Colonic mucosa (tissue), 4 donors: ENCODE results near the gene ZNF239. TPM values are rescaled to one million over a fixed set of nuclear protein-coding genes. Genes with fewer than 3 reads are reported as not detected.

ENCODE experiments used
- DNase-seq: peaks from one replicate; pipeline ENCODE4 v3.0.0-alpha.2; 2020
- H3K27ac ChIP-seq: fragments of 200-600 bp; one replicate; pipeline ENCODE4 v1.8.0; 2021
- H3K27me3 ChIP-seq: fragments of 200-600 bp; one replicate; pipeline ENCODE4 v1.8.0; 2021
- H3K36me3 ChIP-seq: fragments of 200-600 bp; one replicate; pipeline ENCODE4 v1.8.0; 2021
- H3K4me1 ChIP-seq: fragments of 200-600 bp; one replicate; pipeline ENCODE4 v1.8.0; 2021; ENCODE audit warnings: mild to moderate bottlenecking
- H3K4me3 ChIP-seq: fragments of 200-600 bp; one replicate; pipeline ENCODE4 v1.8.0; 2021
- H3K9ac ChIP-seq, 2 donors: one replicate each; pipeline ENCODE4 v1.7.0; 2013; ENCODE audit warnings: control low read depth in 2 of 2, low read depth in 2 of 2, low read length in 2 of 2
- H3K9me3 ChIP-seq: fragments of 200-600 bp; one replicate; pipeline ENCODE4 v1.8.0; 2021
- intact Hi-C: fragments of 100-400 bp; cut with DNase I; formaldehyde crosslinking; loops from one replicate; pipeline ENCODE4 v1.14.1; 2022
- total RNA-seq, 2 donors: library from RNA; stranded (reverse); fragmentation: NEBNext Ultra II Directional in 1 of 2; extraction: Animal tissue kit (Norgen Biotek cat#: 25700) in 1 of 2; gene quantifications; one replicate each; pipeline ENCODE4 v1.2.1, GENCODE V29; 2021
- TF ChIP-seq, protein P1 (sequence below): fragments of 200-600 bp; IDR thresholded peaks from one replicate; pipeline ENCODE4 v1.8.0; 2022; ENCODE audit warnings: antibody characterized with exemption, mild to moderate bottlenecking
- donor health status: healthy.
- donor health status: DM: no; HTN: no; CAD: no.
- donor health status: DM: no; HTN: no; CAD: no.

Gene ZNF239
- 1 to 10 TPM; 1.2 to 1.9 TPM for total RNA-seq

DNA sequence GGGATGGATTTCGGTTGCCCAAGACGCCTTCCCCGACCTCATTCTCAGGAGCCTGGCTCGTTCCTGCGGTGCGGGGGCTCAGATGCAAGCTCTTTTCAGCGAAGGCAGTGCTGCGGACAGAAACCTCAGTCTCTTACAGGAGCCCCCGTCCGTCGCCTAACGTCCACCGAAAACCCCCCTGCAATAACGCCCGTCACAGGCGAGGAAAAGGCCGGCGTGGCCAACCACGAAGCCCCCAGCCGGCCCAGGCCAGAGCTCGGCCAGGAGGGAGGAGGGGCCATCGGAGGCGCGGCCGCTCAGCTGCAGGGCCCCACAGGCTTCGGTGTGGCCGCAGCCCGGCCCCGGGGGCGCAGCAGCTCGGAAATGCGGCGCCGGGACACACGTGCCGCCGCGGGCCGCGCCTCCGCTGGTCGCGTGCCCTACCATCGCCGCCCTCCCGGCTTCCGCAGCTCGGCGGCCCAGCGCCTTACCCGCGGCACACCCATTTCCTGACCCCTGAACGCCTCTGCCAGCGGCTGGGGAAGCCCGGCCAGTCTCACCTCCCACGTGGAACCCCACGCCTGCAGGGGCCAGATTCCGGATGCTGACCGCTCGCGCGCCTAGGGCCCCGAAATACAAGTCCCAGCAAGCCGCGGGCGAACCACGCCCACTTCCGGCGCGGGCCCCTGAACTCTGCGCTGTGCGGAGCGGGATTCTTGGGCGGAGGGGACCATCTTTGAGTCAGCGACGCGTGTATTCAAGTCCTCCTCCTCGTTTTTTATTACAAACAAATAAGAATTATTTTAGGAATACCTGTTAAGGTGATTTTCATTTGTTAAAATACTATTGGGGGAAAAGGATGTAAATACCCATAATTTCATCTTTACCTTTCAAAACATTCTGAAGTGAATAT is at the start of gene ZNF239:
TSS of gene ZNF239 (minus strand) at position 616 of the 892 bp plus-strand sequence. CDS start 16,537 bp downstream, outside the sequence.
- peak within 1 kb of the TSS; percentile 57 for H3K27ac ChIP-seq
- H3K9me3 ChIP-seq = no peaks in the 10 kb centered on the region
- H3K27me3 ChIP-seq = no peaks in the 10 kb centered on the region
- peak; percentile 87 for DNase-seq
- no peaks in the 10 kb centered on the region for H3K36me3 ChIP-seq
- peak within 1 kb of the TSS; percentile 9 to 69 for H3K9ac ChIP-seq
- intact Hi-C loops = no loop called here
- peak within 1 kb of the TSS; percentile 73 for H3K4me3 ChIP-seq
- no peaks in the 10 kb centered on the region for H3K4me1 ChIP-seq
- TF ChIP-seq, protein P1, sequence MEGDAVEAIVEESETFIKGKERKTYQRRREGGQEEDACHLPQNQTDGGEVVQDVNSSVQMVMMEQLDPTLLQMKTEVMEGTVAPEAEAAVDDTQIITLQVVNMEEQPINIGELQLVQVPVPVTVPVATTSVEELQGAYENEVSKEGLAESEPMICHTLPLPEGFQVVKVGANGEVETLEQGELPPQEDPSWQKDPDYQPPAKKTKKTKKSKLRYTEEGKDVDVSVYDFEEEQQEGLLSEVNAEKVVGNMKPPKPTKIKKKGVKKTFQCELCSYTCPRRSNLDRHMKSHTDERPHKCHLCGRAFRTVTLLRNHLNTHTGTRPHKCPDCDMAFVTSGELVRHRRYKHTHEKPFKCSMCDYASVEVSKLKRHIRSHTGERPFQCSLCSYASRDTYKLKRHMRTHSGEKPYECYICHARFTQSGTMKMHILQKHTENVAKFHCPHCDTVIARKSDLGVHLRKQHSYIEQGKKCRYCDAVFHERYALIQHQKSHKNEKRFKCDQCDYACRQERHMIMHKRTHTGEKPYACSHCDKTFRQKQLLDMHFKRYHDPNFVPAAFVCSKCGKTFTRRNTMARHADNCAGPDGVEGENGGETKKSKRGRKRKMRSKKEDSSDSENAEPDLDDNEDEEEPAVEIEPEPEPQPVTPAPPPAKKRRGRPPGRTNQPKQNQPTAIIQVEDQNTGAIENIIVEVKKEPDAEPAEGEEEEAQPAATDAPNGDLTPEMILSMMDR = no peak

DNA sequence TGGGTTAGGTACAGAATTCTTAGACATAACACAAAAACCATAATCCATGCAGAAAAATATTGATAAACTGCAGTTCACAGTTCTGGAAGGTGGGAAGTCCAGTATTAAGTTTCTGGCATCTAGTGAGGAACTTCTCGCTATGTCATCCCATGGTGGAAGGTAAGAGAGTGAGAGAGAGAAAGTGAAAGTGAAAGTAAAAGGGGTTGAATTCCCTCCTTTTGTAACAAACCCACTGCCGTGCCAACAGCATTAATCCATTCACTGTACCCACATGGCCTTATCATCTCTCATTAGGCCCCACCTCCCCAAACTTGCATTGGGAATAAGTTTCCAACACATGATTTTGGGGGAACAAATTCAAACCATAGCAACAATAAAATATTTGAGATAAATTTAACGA is 48.9 kb upstream of the ZNF239 start:
- H3K27me3 ChIP-seq = no peaks in the 10 kb centered on the region
- no peak overlapping the region for H3K4me3 ChIP-seq
- intact Hi-C loops = no loop called here
- H3K36me3 ChIP-seq = no peaks in the 10 kb centered on the region
- no peak overlapping the region for H3K27ac ChIP-seq
- TF ChIP-seq, protein P1 = no peak
- H3K9me3 ChIP-seq = no peaks in the 10 kb centered on the region
- no peak for DNase-seq
- no peaks in the 10 kb centered on the region for H3K4me1 ChIP-seq
- no peak overlapping the region for H3K9ac ChIP-seq

DNA sequence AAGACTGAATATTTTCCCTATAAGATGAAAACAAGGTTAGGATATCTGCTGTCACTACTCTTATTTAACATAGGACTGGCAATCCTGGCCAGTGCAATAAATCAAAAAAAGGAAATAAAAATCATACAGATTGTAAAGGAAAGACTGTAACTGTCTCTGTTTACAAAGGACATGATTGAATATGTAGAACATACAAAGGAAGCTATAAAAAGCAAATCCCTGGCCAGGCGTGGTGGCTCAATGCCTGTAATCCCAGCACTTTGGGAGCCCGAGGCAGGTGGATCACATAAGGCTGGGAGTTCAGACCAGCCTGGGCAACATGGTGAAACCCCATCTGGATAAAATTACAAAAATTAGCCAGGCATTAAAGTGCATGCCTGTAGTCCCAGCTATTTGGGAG is 47.6 kb upstream of the ZNF239 start:
- H3K27ac ChIP-seq = no peak overlapping the region
- DNase-seq = no peak
- TF ChIP-seq, protein P1 = no peak
- H3K4me3 ChIP-seq = no peak overlapping the region
- H3K9ac ChIP-seq = no peak overlapping the region
- no peaks in the 10 kb centered on the region for H3K9me3 ChIP-seq
- intact Hi-C loops = no loop called here
- H3K4me1 ChIP-seq = no peaks in the 10 kb centered on the region
- H3K27me3 ChIP-seq = no peaks in the 10 kb centered on the region
- no peaks in the 10 kb centered on the region for H3K36me3 ChIP-seq

DNA sequence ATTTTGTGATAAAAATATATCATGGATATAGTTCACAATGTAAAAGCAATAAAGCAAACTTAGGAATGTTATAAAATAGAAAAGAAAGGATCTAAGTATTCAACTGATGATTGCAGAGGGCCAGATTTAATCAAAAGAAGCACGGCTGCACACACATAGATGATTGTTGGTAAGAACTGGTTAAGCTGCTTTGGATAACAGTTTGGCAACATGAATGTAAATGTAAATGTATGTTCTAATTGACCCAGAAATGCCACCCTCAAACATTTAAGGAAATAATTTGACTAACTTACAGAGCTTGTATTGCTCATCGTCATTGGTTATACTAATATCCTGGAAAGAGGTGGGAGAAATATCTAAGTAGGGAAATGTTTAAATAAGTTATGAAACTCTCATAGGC is 45.0 kb upstream of the ZNF239 start:
- intact Hi-C loops = no loop called here
- no peaks in the 10 kb centered on the region for H3K9me3 ChIP-seq
- DNase-seq = no peak
- H3K27ac ChIP-seq = no peak overlapping the region
- H3K4me3 ChIP-seq = no peak overlapping the region
- TF ChIP-seq, protein P1 = no peak
- H3K27me3 ChIP-seq = no peaks in the 10 kb centered on the region
- no peaks in the 10 kb centered on the region for H3K36me3 ChIP-seq
- no peaks in the 10 kb centered on the region for H3K4me1 ChIP-seq
- no peak overlapping the region for H3K9ac ChIP-seq

DNA sequence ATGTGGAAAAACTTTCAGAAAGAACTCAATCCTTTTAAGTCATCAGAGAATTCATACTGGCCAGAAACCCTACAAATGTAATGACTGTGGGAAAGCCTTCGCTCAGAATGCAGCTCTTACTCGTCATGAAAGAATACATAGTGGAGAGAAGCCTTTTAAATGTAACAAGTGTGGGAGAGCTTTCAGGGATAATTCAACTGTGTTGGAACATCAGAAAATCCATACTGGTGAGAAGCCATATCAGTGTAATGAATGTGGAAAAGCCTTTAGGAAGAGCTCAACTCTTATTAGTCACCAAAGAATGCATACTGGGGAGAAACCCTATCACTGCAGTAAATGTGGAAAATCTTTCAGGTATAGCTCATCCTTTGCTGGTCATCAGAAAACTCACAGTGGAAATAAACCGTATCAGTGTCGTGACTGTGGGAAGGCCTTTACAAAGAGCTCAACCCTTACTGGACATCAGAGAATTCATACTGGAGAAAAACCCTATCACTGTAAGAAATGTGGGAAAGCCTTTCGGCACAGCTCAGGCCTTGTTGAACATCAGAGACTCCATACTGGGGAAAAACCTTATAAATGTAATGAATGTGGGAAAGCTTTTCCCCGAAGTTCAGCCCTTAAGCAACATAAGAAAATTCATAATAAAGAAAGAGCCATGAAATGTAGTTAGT is 42.4 kb upstream of the ZNF239 start:
- Histone ChIP-seq H3K27me3 (no peaks in the 10 kb centered on the region), H3K9me3 (no peaks in the 10 kb centered on the region), H3K9ac (no peak overlapping the region), H3K36me3 (no peaks in the 10 kb centered on the region), H3K4me3 (no peak overlapping the region), H3K4me1 (no peaks in the 10 kb centered on the region), H3K27ac (no peak overlapping the region)
- intact Hi-C loops = no loop called here
- no peak for DNase-seq
- TF ChIP-seq, protein P1 = no peak
